Retinal pigment epithelial cell (primary cell): ENCODE data around the gene OTUD3.
"Not testable (repeated sequence)": the region's sequence is repeated elsewhere in the genome, so short reads cannot be mapped to it uniquely, and the experiment has no call there.

ENCODE experiments used
- DNase-seq: peaks from one replicate; pipeline ENCODE4 v3.0.0-alpha.2; 2010; ENCODE audit warnings: low read depth
- H3K4me3 ChIP-seq: 2 replicates; pipeline ENCODE4 v1.5.1; 2011; ENCODE audit warnings: mild to moderate bottlenecking, low read length, control low read depth, moderate library complexity
- CTCF ChIP-seq: conservative IDR thresholded peaks from 2 replicates; pipeline ENCODE4 v1.5.1; 2011; ENCODE audit warnings: low read depth, low read length, control low read depth, inconsistent platforms

OTUD3 gene

GRCh38 chr1:19925342-19926070, 43.3 kb downstream of the OTUD3 start:
- no peak for TF ChIP-seq CTCF
- H3K4me3 ChIP-seq = no peak overlapping the region
- no peak for DNase-seq

- TF ChIP-seq CTCF = no peak
- DNase-seq = no peak
- no peak overlapping the region for H3K4me3 ChIP-seq
Measured at GRCh38 chr1:19926296-19927129, 44.3 kb downstream of the OTUD3 start.

GRCh38 chr1:19927130-19927421, 44.9 kb downstream of the OTUD3 start:
- not testable (repeated sequence) for H3K4me3 ChIP-seq, DNase-seq

- no peak for DNase-seq
Measured at GRCh38 chr1:19932866-19933265, 50.7 kb downstream of the OTUD3 start.

GRCh38 chr1:19934336-19934735, 52.1 kb downstream of the OTUD3 start:
- DNase-seq = no peak
- TF ChIP-seq CTCF = no peak
- no peak overlapping the region for H3K4me3 ChIP-seq

More at GRCh38 chr1:19932866-19933265, 50.7 kb downstream of the OTUD3 start:
- TF ChIP-seq CTCF = no peak
- H3K4me3 ChIP-seq = no peak overlapping the region

- TF ChIP-seq CTCF = no peak
- no peak overlapping the region for H3K4me3 ChIP-seq
- no peak for DNase-seq
Measured at GRCh38 chr1:19936061-19936750, 54.0 kb downstream of the OTUD3 start.

- DNase-seq = no peak
- H3K4me3 ChIP-seq = no peak overlapping the region
- TF ChIP-seq CTCF = no peak
Measured at GRCh38 chr1:19938472-19938871, 56.3 kb downstream of the OTUD3 start.
